Uterus (tissue), 2 donors: Measurements from ENCODE around the gene ZNF516.

ENCODE experiments used
- CTCF ChIP-seq, 4 experiments: fragments of 200-600 bp in 2 of 4; fragments of 450-650 bp in 2 of 4; sonication (generic) in 2 of 4; IDR thresholded peaks; one replicate each; pipeline ENCODE4 v1.5.1; 2016 to 2019; ENCODE audit warnings: antibody characterized with exemption in 4 of 4, mild to moderate bottlenecking in 2 of 4, moderate library complexity in 1 of 4
- POLR2A ChIP-seq, 2 donors: fragments of 450-650 bp; IDR thresholded peaks; one replicate each; pipeline ENCODE4 v1.6.1; 2016; ENCODE audit warnings: antibody characterized with exemption in 2 of 2, mild to moderate bottlenecking in 1 of 2, moderate library complexity in 1 of 2

GRCh38 chr18:76425146-76426131 is 69.6 kb downstream of the ZNF516 start:
- TF ChIP-seq CTCF (IDR thresholded peaks at IDR 0.05) (no peak), POLR2A (IDR thresholded peaks at IDR 0.05) (no peak)
